Stimulated activated CD8-positive, alpha-beta memory T cell treated with anti-CD3 and anti-CD28 coated beads, Interleukin-7, amount 100 ng/mL, for 4 hours (primary cell): ENCODE data around the gene FAM184A.
"Not testable (repeated sequence)": the region's sequence is repeated elsewhere in the genome, so short reads cannot be mapped to it uniquely, and the experiment has no call there.

Experiments used
- DNase-seq, 2 donors: peaks; one replicate each; pipeline ENCODE4 v3.0.0-alpha.2; 2020; ENCODE audit warnings: low read depth in 2 of 2

Gene FAM184A

GRCh38 chr6:119100115-119100514, 21.7 kb upstream of the FAM184A start:
- no peak for DNase-seq

- not testable (repeated sequence) for DNase-seq
Measured at GRCh38 chr6:119097815-119098361, 19.4 kb upstream of the FAM184A start.

- no peak for DNase-seq
Measured at GRCh38 chr6:119096721-119097565, 18.5 kb upstream of the FAM184A start.

GRCh38 chr6:119090256-119090655, 11.8 kb upstream of the FAM184A start:
- DNase-seq, result no peak

GRCh38 chr6:119084784-119085183, 6.3 kb upstream of the FAM184A start:
- DNase-seq, result no peak

- no peak for DNase-seq
Measured at GRCh38 chr6:119083007-119083406, 4.5 kb upstream of the FAM184A start.

- no peak for DNase-seq
Measured at GRCh38 chr6:119079283-119079809, 882 bp upstream of the FAM184A start.

GRCh38 chr6:119077643-119078375, 655 bp downstream of the FAM184A start:
- peak in 1 of 2 donors; percentile 30 for DNase-seq

- no peak for DNase-seq
Measured at GRCh38 chr6:119077391-119077642, 1.1 kb downstream of the FAM184A start.

GRCh38 chr6:119076576-119077390, 1.7 kb downstream of the FAM184A start:
- DNase-seq, result no peak

- peak in 1 of 2 donors; percentile 14 for DNase-seq
Measured at GRCh38 chr6:119076173-119076572, 2.3 kb downstream of the FAM184A start.

- DNase-seq, result no peak
Measured at GRCh38 chr6:119075200-119075981, 3.1 kb downstream of the FAM184A start.

GRCh38 chr6:119073307-119074051, 5.0 kb downstream of the FAM184A start:
- DNase-seq, result no peak

GRCh38 chr6:119071576-119071975, 6.9 kb downstream of the FAM184A start:
- no peak for DNase-seq

- no peak for DNase-seq
Measured at GRCh38 chr6:119067091-119067490, 11.4 kb downstream of the FAM184A start.

GRCh38 chr6:119066517-119066916, 11.9 kb downstream of the FAM184A start:
- no peak for DNase-seq

GRCh38 chr6:119065955-119066354, 12.5 kb downstream of the FAM184A start:
- no peak for DNase-seq

GRCh38 chr6:119065382-119065781, 13.1 kb downstream of the FAM184A start:
- DNase-seq, result no peak

GRCh38 chr6:119063491-119063890, 15.0 kb downstream of the FAM184A start:
- DNase-seq, result no peak

GRCh38 chr6:119061215-119061614, 17.2 kb downstream of the FAM184A start:
- DNase-seq, result no peak
